GM19193 (cell line): Measurements from ENCODE around the gene UROS.

Experiments used
- POLR2A ChIP-seq: IDR thresholded peaks from 4 replicates; pipeline ENCODE4 v1.6.1; 2011; ENCODE audit not compliant: insufficient read depth, insufficient read length; ENCODE audit errors: extremely low read depth

UROS gene

GRCh38 chr10:125768219-125768855 lies 54.7 kb downstream of the UROS start:
- no peak for TF ChIP-seq POLR2A

GRCh38 chr10:125766511-125766910 lies 56.5 kb downstream of the UROS start:
- TF ChIP-seq POLR2A = no peak

DNA sequence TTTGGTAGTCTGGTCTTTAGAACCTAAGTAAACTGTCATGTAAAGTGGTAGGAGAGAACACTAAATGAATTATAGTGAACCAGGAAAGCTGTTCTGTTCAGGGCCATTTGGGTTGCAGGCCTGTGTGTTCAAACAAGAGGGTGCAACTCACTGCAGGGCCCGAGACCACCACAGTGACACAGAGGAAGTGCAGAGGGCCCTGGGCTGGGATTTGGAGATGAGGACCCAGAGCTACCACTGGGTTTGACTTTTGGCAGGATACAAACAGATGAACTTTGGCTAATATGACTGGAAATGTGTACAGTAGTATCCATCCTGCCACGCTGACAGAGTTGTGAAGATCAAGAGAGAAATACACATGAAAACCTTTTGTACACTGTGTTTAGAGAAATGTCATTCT lies 57.2 kb downstream of the UROS start:
- no peak for TF ChIP-seq POLR2A

DNA sequence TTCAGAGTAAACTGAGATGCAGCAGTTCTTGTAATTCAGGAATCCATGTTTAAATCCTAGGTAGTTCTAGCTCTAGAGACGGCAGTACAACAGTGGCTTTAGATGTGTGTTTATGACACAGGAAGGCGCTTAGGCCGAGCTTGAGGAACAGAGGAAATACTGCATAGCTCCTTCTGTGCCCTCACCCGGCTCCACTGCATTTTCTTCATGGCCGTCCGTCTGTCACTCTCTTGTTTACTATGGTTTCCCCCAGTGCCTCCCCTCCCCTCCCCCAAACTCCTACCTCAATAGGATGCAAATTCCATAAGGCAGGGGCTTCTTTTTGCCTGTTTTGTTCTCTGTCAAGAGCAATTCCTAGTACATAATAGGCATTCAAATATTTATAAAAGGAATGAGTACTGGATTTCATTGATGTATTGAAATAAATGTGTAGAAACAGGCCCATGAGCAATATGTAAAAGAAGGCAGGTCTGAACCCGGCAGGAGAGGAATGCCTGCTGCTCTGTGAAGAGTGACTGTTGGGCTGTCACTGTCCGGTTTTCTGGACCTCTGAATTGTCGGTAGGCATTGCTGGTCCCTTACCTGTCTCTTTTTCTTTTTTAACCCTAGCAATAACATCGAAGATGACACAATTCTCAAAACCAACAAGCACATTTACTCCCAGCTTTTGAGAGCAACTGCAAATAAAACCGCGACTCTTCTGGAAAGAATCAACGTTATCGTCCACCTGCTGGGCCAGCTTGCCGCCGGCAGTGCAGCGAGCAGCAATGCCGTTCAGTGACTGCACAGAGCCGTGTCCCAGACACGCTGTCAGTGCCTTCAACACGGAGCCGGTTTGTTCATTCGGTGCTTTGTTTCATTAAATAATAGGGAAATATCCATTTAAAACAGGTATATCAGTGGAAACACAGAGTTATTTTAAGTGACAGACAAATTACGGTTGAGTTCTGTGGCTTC lies 60.1 kb downstream of the UROS start:
- TF ChIP-seq POLR2A = no peak

- TF ChIP-seq POLR2A = no peak
These were observed 61.1 kb downstream of the UROS start for GRCh38 chr10:125761961-125762360.

- TF ChIP-seq POLR2A = no peak
These were observed 65.3 kb downstream of the UROS start for GRCh38 chr10:125757742-125758141.

- no peak for TF ChIP-seq POLR2A
These were observed 66.1 kb downstream of the UROS start for GRCh38 chr10:125756853-125757487.

- no peak for TF ChIP-seq POLR2A
These were observed 66.9 kb downstream of the UROS start for GRCh38 chr10:125756196-125756595.

DNA sequence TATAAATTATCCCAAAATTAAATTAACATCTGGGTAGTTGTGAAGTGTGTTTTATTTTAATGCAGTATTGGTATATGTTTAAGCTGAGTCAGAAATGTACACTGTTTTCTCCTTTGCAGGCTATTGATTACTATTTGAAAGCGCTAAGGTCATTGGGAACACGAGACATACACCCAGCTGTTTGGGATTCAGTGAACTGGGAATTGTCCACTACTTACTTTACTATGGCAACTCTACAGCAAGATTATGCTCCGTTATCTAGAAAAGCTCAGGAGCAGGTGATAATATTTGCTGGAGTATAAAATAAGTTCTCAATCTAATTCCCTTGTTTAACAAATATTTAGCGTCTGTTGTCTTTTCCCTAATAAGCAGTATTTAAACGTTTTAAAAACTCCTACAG lies 75.6 kb downstream of the UROS start:
- TF ChIP-seq POLR2A = no peak

DNA sequence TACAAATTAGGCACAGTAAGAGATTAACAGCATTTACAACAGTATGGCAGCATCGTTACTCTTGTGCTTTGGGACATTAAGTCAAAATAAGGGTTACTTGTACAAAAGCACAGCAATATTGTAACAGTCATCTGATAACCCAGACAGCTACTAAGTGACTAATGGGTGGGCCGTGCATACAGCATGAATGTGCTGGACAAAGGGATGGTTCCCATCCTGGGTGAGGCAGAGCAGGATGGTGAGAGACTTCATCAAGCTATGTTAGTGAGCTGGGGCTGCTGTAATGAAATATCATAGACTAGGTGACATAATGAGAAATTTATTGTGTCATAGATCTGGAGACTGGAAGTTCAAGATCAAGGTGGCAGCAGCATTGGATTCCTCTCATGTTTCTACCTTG lies 78.1 kb downstream of the UROS start:
- TF ChIP-seq POLR2A = no peak

- TF ChIP-seq POLR2A = no peak
These were observed 80.6 kb downstream of the UROS start for GRCh38 chr10:125742465-125742864.

GRCh38 chr10:125739994-125740679 lies 82.9 kb downstream of the UROS start:
- no peak for TF ChIP-seq POLR2A
